GM18909 (cell line): Measurements from ENCODE around the gene POLR3B.

Experiments used
- ATAC-seq: cut with Tn5 transposase; IDR thresholded peaks from one replicate; pipeline ENCODE4 v1.9.1; 2021; ENCODE audit warnings: mild to moderate bottlenecking; ENCODE audit not compliant: unreplicated experiment, poor library complexity

Gene POLR3B

DNA sequence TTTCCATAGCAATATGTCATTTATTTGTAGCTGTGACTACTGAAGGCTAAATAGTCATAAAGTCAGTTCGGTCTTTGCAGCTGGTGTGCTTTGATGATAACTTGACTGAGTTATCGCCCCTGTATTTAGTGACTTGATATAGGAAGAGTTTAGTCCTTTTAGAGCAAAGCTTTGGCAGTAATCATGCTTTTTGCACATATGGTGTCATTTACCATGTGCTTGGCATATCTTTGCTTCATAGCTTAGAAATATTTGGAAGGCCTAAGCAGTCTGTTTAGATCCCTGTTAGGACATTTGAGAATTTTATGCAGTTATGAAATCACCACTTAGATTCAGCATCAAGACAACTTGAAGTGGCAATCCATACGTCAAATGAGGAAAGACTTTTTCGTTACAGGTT is 31.6 kb downstream of the POLR3B start:
- ATAC-seq, result no peak

DNA sequence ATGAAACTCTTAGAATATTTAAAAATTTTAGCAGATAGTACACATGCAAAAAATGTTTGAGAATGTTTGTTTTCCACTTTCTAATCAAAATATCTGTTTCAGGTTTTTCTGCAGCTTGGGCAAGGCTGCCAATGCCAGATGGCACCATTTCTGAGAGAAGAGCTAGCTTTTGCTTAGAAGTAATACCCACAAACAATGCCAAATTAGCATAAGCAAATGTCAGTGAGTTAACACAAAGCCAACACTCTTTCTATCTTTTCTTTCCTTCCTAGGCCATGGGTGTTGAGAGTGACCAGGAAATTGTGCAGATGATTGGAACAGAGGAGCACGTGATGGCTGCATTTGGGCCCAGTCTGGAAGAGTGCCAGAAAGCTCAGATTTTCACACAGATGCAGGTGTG is 35.2 kb downstream of the POLR3B start:
- no peak for ATAC-seq

DNA sequence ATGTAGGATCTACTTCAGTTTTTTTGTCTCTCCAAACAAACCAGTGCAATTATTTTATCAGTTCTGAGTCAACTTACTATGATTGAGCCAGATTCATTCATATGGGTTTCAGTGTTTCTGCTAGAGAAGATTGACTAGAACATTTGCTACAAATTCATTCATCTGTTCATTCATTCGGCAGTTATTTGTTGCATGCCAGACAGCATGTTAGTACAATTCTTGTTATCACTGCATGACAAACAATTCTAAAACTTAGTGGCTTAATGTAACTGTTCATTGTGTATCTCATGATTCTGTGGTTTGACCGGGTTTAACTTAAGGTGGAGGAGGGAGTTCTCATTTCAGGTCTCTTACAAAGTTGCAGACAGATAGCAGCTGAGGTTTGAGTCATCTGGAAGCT is 52.3 kb downstream of the POLR3B start:
- ATAC-seq, result no peak

DNA sequence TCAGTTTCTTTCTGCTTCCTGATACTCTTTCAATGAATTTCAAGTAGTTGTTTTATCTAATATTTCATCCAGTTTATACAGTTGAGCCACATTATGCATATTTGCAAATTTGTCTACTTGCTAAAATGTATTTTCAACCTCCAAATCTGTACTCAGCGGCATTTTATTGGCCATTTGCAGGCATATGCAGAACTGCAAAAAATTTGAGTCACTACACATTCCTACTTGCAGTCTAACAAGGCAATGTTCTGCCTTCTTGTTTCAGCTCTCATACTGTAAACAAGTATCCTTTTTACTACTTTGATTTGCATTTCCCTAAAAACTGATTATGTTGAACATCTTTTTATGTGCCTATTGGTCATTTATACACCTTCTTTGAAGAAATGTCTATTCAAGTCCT is 55.0 kb downstream of the POLR3B start:
- no peak for ATAC-seq

DNA sequence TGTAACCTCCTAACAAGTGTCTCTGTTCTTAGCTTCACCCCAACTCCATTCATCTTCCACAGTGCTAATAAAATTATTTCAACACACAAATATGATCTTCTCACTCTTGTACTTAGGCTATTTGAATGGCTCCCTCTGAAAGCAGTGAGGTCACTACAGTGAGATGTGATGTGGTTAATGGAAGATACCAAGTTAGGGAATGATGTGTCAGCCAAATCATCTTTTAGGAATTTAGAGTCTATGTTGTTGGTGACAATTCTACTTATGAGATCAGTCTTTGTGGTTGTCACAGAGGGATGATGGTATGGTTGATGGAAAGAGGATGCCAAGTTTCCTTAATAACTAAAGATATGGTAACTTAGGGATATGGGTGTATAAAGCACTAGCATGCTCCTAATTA is 57.6 kb downstream of the POLR3B start:
- ATAC-seq, result no peak

DNA sequence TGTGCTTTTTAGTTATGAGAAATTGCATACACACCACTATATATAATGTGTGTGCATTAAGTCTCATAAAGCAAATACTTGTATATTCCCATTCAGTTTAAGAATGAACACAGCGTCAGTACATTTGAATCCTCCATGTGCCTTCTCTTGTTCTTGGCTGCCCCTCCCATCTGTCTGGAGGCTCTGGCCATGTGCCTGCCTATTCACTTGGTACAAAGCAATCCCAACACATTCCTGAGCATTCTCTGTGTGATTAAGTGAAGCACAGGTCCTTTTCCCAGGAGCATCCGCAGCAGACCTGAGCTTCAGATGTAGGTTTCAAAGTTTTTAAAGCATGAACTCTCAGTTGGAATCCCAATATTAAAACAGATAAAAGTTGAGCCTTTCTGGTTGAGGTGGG is 58.7 kb downstream of the POLR3B start:
- no peak for ATAC-seq

DNA sequence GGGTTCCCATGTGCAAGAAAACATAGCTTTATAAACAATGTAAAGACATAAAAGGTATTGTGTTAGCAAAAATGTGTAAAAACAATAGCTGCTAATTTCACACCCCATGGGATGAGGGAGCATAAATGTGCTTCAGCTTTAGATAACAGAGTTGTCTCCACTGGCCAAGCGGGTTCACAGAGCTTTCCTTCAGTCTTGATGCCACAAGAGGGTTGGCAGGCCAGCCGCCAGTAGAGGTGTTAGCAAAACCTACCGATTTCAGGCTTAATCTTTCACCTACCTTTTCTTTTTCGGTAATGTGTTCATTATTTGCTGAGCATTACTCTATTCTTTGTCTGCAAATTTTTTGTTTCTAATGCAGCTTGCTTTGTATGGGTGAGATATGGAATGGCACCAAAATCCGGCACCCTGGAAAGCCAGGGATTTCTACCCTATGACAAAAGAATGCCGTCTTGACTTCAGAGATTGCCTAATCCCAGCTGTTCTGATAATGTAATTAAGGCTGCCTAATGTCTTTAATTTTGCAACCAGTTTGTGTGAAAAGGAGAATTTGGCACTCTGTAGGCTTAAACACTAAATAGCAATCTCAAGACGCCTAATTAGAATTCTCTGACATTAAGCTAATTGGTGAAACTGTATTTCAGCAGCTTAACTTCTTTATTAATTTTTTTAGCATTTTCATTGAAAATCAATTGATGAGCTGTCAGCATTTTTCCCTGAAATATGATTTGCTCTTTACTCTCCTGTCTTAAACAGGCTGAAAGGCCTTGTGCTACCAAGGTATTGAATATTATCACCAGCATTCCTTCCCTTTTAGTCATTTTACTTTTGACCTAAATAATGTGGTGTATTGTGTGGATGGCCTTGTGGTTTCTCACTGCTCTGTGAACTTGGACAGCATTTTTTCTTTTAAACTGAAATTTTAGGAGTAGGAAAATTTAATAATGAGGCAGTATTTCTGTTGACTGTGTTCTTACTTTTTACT is 60.7 kb downstream of the POLR3B start:
- ATAC-seq, result no peak

DNA sequence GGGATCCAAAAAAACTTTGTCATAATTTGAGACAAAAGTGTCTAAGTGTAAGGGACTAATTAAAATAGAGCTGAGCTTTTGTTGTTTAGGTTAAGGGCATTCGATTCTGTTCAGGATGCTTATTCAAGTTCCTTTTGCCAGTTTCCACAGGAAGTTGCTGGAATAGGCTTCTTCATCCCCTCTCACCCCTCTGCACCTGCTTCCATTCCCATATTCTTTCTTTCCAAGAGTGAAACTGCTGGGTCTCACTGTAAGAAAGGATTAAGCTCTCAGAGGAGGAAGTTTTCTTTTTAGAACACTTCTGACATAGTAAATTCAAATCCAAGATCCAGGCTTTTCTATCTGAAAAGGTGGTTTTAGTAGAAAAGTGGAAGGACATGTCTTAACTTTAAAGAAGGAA is 61.4 kb downstream of the POLR3B start:
- ATAC-seq, result no peak

DNA sequence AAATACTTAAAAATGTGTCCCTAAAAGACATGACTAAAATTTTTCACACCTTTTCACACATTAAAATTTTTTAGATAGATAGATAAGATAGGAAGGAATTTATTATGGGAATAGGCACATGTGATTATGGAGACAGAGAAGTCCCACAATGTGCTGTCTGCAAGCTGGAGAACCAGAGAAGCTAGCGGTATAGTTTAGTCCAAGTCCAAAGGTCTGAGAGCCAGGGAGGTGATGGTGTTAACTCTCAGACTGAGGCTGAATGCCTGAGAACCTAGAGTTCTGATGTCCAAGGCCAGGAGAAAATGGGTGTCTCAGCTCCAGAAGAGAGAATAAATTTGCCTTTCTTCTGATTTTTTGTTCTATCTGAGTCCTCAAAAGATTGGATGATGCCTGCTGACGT is 65.7 kb downstream of the POLR3B start:
- no peak for ATAC-seq

DNA sequence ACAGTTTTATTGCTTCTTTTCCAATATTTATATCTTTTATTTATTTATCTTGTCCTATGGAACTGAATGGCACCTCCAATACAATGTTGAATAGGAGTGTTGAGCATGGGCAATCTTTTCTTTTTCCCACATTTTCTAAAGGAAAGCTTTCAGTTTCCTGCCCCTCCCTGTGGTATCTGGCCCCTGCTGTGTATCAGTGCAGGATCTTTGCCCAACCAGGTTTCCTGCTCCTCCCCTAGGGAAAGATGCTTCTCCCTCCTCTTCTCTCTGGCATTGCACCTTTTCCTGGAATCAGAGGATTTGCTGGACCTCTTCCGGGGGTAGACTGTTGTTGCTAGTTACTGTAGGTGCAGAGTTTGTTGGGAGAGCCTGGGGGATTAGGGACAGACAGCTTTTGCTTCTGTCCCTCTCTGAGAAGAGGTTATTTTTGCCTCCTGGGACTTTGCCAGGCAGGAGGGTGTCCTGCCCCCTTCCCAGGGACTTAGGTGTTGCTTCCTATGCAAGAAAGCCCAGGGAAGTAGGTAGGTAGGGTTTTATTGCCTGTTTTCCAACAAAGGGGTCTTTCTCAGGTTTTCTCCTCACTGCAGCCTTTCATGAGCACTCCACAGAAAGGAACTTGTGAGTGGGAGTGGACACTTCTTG is 67.6 kb downstream of the POLR3B start:
- no peak for ATAC-seq

DNA sequence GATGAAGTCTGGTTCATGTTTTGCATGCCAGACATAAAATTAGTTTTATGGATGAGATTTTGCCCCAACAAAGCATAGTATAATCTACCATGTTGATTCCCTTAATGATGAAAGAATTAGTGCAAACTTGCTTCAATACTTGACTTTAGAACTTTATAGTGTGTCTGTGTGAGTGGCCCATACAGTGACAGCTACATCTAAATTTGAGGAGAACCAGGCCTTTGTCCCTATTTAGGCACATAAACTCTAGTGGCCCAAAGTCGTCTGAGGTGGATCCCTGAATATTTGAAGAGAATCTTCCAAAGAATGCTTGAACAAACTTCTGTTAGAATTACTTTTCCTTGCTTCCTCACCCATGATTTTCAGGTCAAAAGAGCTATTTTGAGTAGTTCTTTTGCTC is 70.4 kb downstream of the POLR3B start:
- no peak for ATAC-seq

DNA sequence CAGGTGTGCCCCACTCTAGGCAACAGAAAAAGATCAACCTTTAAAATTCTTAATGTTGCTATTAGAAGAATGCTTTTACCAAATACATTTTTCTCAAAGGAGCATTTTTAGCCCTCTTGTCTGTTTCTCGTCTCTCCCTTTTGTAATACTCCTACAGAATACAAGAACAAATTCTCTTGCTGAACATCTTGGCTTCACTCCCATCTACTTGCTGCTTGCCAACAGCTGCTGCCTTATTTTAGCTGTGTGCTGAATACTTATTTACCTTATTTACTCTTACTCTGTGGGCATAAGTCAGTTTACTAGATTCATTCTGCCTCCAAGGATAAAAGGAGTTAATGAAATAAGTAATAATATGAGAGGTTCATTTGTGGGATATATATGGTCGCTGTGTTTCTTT is 70.8 kb downstream of the POLR3B start:
- no peak for ATAC-seq

DNA sequence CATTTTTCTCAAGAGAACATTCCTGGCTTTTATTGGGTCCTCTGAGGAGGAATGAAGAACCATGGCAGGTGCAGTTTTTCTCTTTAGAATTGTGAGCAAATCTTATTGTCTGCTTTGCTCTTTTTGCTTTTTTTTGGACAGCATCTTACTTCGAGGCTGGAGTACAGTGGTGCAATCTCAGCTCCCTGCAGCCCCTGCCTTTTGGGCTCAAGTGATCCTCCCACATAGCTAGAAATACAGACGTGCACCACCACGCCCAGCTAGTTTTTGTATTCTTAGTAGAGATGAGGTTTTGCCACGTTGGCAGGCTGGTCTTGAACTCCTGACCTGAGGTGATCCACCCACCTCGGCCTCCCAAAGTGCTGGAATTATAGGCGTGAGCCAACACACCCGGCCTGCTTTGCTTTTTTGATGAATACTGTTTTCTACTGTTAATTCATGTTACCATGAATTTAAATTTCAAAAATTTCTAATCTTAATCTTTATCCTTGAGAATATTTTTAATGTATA is 71.5 kb downstream of the POLR3B start:
- no peak for ATAC-seq

DNA sequence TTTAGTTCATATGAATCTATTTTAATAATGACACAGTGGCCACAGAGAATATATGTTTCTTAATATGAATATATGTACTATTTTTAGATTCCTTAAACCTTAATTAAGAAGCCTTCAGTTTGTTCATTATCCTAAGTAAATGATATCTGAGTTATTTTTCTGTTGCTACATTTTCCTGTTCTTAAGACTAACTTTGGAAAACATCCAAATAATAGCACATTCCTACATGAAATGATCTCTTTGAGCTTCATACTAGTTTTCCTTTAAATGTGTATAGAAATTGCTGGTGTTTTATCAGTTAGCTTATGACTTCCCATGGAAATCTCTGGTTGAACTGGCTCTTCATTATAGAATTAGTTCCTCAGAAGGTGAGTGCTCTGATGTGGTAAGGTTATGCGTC is 72.1 kb downstream of the POLR3B start:
- no peak for ATAC-seq

DNA sequence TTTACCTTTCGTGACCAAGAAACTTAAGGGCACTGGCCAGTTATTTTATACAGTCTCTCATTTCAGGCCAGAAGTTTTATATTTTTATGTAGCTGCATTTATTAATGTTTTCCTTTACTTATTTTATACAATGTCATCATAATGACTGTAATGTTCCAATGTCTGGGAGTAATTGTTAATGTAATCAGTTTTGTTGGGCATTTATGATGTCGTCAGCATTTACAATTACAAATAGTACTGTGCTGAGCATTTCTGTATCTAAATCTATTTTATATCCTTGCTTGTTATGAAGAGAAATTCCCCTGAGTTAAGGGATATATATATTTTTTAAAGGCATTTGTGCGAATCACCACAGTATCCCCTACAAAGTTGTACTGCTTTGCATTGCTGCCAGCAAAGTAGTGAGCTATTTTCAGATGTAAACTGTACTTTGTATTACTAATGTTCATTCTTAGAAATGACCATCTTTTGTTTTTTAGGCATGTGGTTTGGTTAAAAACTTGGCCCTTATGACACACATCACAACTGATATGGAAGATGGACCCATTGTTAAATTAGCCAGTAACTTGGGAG is 74.4 kb downstream of the POLR3B start:
- ATAC-seq, result no peak

DNA sequence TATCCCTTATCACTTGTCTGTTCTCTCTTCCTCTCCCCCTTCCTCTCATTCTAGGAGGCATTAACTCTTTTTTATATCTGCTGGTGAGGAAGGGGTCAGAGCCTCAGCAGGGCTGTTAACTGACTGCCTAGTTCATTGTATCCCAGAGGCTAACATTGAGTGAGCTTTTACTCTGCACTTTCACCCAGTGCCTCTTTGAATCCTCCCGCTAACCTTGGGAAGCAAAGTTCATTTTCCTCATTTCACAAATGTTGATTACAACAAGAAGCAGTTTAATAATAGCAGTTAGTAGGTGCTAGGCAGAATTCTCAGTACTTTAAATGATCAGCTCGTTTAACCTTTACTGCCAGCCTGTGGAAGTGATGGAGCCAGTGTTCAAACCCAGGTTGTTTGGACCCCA is 75.5 kb downstream of the POLR3B start:
- ATAC-seq, result no peak

DNA sequence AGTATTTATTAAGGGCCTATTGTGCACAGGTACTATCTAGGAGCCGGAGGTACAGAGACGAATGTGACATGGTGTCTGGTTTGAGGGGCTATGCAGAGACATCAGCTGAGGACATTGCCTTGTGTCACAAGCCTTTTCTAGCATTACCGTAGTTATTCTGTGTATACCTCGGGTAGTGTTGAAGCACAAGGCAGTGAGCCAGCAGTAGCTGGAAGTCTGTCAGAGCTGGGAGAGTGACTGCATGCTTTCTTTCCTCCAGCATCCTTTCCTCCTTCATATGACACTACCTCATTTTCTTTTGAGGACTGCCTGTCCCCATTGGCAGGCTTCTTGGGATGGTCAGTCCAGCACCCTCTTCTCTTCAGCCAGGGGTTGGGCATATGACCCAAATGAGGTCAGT is 77.0 kb downstream of the POLR3B start:
- ATAC-seq, result no peak

DNA sequence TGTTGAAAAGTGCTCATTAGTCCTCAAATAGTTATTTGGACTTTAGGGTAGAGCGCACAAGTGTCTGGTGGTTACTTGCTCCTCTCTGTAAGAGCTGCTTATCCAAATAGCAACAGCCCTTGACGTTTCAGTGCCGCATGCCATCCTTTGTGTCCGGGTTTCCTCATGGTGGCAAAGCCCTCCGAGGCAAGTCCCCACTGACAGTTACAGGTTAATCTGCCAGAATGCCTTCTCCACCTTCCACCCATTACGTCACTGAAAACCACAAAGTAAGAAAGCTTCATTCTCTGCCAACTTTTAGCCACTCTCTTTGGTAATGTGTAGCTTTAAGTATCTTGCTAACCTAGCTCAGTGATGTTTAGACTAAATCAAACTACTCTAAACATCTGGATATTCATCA is 78.6 kb downstream of the POLR3B start:
- ATAC-seq, result no peak

DNA sequence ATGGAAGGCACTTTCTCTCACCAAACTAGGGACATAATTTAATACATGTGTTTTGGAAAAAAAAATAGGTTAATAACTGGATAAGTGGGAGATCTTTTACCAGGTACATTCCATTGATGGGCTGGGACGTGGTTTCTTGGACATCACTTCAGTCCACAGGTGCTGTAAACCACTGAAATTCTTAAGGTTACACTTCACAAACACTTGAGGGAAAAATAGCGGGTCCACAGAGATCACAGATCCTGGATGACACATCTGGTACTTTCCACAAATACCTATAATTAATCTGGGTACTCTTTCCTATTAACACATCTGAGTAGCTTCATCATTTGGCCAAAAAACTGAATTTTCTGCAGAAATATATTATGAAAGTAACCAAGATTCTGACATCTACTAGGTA is 85.0 kb downstream of the POLR3B start:
- no peak for ATAC-seq

DNA sequence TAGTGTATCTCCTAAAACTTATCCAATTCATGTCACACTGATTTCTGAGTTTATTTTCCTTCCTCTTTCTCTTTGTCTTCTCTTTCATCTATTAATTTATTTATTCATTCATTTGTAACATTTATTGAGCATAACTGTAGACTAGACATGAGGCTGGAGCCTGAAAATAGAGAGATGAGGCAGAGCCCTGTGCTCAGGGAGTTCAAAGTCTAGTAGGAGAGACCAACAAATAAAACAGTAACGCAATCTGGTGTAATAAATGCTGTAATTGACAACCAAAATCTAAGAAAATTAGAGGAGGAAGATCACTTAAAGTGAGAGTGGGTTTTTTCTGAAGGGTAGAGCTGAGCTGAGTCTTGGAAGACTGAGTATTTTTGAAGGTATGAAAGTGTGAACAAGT is 87.5 kb downstream of the POLR3B start:
- no peak for ATAC-seq

DNA sequence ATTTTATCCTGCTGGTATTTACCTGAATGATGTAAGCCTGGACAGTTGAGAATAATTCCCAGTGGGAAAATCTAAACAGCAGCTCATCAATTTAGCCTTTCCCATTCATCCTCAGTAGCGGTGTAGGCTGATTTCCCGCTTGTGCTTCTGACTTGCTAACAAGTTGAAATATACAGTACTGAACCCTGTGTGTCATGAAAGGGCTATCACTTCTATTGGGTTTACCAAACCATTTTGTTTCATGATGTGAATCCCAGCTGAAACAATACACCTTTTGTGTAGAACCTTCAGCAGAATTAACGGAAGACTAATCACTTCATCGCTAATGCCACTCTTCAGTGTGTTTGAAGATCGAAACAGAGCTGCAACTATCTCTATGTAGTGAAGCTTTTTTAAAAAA is 88.4 kb downstream of the POLR3B start:
- ATAC-seq, result no peak
